Fibroblast of skin of left quadriceps (primary cell): ENCODE results near the gene PCIF1.
A peak's percentile ranks its signal among the peaks of the same experiment; 100 is the strongest.
"Not testable (repeated sequence)": the region's sequence is repeated elsewhere in the genome, so short reads cannot be mapped to it uniquely, and the experiment has no call there.

ENCODE experiments used
- DNase-seq, 2 experiments: peaks; one replicate each; pipeline ENCODE4 v3.0.0-alpha.2; 2013; ENCODE audit warnings: low read depth in 2 of 2

PCIF1 gene

DNA sequence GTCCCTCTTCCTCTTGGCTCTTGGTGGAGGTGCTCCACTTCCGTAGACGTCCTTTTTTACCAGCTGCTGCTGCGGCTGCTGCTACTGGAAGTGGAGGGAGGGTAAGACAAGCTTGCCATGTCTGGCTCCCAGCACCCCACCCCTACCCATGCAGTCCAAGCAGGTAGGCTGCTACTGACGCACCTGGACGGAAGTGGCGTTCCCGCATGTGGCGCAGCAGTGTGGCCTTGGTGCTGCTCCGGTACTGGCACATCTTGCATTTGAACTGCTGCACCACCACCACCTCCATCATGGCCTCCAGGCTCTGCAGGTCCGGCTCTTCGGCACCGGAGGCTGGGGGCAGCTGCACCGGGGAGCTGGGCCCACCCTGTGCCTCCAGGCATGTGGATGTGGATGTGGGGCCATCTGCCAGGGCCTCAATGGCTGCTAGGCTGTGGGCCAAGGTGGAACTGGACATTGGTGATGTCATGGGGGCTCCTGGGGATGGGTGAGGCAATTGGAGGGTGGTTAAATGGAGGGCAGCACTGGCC lies 33.1 kb downstream of the PCIF1 start:
- no peak for DNase-seq

DNA sequence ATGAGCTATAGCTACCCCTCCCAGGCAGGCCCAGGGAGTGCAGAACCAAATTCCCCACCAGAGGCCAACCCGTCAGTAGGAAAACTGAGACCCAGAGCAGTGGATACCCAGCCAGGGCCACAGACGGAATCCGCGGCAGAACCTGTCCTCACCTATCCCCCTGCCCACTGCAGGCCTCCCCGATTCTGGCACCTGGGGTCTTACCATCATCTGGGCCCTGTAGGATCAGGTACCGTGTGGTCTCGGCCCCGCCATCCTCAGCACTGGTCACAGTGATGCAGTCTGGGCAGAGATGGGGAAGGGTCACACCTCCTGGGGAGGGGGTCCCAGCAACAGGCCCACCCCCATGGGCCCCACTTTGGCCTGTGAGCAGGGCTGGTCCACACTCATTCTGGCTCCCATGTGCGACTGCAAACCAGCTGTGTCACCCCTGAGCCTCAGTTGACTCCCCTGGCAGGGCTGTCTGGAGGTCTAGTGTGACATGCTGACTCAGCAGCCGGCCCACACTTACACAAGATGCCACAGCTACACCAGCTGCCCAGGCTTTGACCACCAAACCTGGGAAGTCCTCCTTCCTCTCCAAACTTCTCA lies 33.7 kb downstream of the PCIF1 start:
- no peak for DNase-seq

DNA sequence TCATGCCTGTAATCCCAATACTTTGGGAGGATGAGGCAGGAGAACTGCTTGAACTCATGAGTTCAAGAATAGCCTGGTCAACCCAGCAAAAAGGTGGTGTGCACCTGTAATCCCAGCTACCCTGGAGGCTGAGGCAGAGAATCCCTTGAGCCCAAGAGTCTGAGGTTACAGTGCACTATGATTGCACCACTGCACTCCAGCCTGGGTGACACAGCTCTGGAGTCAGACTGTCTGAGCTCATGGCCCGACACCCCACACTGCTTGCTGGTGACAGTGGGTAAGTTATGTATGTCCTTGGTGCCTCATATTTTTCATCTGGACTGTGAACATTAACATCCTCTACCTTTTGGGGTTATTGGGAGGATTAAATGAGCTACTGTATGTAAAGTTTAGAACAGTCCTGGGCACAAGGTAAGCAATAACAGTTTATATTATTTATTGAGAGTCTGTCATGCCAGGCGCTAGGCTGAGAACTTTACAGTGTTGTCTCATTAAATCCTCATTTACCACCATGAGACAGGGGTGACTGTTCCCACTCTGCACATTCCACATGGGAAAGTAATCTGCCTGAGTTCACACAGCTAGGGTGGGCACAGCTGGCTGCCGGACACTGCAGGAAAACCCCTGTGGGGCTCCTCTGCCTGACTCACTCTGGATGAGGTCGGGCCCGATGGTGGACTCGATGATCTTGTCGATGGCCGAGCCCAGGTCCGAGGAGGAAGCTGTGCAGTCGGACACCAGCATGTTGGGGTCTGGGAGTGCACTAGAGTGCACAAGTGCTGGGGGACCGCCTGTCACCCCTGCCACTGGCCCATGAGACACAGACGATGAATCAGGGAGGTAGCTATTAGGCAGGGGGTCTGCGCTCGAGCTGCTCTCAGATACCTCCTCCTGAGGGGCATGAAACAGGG lies 34.6 kb downstream of the PCIF1 start:
- DNase-seq = no peak

DNA sequence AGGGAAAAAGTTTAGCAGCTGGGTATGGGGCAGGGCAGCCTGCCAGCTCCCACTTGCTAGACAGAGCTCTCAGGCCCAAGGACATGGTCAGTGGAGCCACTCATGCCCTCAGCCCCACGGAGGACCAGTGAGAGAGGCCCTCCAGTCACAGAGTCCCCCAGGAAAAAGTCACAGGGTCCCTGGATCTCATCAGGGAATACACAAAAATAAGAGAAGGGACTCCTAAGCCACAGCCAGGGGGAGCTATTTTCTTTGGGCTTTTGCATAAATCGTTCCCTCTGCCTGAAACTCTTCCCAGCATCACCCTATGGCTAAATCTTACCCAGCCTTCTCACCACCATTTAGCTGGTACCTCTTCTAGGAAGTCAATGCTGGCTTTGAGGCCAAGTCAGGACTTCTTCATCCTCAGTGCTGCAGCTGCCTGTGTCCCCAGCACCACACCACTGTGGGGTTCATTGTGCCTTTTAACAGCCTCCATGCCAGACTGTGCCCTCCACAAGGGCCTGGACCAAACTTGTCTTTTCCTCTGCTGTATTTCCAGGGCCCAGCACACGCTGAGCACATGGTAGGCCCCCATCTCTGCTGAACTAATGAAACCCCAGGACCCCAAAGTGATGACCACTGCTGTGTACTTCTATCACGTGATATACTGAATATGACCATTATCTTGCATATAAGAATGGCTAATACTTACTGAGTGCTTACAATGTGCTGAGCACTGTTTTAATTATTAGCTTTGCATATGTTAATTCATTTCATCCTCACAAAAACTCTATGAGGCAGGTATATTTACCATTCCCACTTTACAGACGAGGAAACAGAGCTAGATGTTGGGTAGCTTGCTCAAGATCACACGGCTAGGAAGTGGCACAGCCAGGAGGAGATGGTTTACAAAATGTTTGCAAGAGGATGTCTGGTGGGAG lies 35.5 kb downstream of the PCIF1 start:
- peak in 1 of 2 experiments; percentile 23 for DNase-seq

DNA sequence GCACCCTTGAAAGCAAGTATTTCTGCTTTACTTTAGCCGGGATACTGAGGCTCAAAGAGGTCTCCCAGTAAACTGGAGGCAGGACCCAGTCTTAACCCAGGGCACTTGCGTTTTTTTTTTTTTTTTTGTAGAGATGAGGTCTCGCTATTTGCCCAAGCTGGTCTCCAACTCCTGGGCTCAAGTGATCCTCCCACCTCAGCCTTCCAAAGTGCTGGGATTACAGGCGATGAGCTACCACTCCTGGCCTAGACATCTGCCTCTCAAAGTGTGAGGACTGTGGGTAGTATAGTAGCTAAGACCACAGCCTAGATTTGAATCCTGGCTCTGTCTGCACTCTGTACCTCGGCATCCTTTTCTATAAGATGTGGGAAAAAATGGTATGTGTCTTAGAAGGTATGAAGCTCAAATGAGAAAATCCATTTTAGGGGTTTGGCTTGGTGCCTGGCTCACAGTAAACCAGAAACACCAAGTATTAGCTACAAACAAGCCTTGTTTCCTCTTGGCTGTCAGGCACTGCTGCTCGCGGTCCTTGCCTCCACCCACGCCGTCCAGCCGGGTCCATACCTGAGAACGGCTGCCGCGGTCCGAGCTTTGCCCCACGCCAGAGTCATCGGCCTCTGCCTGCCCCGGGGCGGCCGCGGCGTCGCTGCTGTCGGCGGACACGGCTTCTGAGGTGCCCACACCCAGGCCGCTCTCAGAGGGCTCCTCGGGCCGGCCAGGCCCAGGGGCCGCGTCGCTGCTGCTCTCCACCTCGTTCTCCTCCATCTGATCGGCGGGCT lies 36.4 kb downstream of the PCIF1 start:
- DNase-seq = no peak

DNA sequence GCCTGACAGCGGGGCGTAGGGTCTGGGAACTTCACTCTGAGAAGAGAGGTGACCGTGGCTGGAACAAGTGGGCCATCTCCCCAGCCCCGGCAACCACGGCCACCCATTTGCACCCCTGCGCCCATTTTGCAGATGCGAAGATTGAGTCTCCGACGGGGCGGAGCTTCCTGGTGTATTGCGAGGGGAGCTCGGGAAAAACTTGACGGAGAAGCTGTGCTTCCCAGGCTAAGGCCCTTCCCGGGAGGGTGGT lies 36.9 kb downstream of the PCIF1 start:
- no peak for DNase-seq

DNA sequence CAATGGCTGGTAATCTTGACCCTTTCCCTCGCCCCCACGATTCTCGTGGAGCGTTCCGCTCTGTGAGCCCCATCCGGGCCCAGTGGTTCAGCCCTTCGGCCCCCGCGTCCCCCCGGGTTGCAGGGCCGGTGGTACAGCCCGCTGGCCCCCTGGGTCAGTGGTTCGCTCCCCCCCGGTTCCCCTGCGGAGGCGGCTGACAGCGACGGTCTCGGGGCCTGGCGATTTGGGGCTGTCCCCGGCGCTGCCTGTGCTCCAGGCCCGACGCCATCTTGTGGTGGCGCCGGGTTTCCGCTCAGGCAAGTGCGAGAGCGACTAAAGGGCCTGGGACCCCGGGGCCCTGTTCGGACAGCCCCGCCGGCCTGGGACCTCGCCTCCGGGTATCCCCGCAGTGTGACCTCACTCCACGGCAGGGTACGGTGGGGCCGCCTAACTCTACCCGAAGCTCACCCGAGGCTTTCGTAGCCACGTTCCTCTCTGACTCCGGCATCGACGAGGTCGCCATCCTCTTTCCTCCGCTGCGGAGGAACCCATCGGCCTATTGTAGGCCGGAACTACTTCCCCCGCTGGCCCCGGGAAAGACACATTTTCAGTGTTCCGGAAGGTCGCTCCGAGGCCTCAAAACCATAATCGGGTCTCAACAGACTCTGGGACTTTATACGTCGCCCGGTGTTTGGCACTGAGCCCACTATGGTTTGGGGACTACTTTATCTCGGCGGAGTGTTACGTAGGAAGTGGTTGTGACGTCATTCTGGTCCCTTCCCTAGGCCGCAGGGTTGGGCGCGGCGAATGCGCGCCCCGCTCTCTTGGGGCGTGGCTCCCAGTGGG lies 37.4 kb downstream of the PCIF1 start, which contains the start of gene ZNF335:
ZNF335 (minus strand) TSS at position 529 of the 825 bp plus-strand sequence. CDS start 793 bp downstream, outside the sequence.
- DNase-seq = peak; percentile 94

DNA sequence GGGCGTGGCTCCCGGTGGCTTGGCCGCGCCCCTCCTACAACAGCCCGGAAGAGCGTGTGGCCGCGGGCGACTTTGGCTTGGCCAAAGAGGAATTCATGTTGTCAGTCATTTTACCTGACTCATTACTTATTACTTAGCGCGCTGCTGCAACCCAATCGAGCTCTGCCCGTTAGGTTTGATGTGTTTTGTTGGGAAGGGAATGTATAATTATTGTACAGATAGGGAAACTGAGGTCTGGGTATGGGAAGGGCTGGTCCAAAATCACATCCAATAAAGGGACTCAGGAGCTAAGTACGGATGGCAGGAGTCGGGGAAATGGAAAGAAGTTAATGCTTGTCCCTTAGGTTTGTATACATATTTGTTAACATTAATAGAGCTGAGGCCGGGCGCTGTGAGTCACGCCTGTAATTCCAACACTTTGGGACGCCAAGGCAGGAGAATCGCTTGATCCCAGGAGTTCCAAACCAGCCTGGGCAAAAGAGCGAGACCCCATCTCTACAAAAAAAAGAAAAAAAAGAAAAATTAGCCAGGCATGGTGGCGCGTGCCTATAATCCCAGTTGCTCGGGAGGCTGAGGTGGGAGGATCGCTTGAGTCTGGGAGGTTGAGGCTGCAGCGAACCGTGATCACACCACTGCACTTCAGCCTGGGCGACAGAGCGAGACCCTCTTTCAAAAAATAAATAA lies 38.2 kb downstream of the PCIF1 start:
- DNase-seq = no peak

DNA sequence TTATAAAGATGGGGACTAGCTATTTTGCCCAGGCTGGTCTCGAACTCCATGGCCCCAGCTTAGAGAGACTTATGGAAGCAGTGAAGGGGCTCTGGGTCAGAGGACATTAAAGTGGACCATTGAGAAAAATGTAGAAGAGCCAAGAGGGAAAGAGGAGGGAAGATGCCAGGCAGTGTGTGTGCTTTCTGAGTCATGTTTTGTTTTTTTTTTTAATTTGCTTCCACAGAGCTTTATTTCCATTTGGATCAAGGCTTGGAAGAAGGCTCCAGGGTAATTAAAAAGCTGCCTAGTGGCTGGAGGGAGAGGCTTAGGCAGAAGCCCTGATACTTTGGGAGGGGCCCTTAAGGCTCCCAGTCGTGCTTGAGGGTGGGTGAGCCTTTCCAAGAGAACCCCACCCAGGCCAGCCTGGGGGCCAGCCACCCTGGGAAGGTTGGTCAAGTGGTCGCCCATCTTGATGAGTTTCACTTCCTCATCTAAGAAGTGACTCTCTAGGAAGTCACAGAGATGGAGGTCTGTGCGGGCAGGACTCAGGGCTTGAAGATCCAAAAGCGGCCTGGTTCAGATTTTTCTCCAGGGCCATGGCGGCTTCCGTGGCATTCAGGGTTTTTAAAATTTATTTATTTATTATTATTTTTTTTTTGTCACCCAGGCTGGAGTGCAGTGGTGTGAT lies 40.5 kb downstream of the PCIF1 start:
- DNase-seq = no peak

DNA sequence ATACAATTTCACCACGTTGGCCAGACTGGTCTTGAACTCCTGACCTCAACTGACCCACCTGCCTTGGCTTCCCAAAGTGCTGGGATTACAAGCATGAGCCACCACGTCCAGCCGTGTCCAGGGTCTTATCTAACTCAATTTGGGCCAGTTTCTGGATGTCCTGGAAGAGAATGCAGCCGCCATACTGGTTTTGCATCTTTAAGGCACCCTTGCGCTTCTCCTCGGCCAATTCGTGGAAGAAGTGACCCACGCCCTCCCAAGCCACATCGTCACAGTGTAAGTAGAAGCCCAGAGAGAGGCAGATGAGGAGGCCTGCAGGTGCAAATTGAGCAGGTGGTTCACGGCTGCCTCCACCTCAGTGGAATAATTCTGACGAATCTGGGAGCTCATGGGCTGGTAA lies 41.2 kb downstream of the PCIF1 start:
- no peak for DNase-seq

DNA sequence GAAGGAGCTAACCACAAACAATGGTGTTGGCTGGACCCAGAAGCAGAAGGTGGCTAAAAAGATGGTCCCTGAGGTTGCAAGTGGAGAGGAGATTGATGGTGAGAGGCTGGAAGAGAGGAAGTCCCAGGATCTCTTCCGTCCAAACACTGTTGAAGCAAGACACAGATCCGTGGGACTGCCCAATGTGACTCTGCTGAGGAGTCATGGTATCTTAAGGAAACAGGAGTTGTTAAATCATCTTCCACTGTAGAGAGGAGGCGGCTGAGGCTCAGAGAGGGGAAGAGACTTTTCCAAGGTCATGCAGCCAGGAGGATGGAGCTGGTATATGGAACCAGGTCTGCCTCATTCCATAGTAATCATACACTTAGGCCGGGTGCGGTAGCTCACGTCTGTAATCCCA lies 41.6 kb downstream of the PCIF1 start:
- DNase-seq = no peak

DNA sequence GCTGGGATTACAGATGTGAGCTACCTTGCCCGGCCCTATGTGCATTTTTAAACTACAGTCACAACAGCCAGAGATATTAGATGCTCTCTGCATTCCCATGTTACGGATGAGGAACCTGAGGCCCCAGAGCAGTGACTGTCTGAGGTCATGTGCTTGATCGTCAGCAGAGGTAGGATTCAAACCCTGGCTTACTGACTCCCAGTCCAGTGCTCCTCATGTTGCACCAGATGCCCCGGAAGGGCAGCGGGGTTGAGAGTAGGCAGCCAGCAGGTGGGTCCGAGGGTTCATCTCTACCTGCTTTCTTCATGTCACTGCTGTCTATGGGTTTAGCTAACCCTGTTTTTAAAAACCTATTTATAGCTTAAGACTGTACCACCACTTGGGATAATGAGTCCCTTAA lies 46.8 kb downstream of the PCIF1 start:
- no peak for DNase-seq

DNA sequence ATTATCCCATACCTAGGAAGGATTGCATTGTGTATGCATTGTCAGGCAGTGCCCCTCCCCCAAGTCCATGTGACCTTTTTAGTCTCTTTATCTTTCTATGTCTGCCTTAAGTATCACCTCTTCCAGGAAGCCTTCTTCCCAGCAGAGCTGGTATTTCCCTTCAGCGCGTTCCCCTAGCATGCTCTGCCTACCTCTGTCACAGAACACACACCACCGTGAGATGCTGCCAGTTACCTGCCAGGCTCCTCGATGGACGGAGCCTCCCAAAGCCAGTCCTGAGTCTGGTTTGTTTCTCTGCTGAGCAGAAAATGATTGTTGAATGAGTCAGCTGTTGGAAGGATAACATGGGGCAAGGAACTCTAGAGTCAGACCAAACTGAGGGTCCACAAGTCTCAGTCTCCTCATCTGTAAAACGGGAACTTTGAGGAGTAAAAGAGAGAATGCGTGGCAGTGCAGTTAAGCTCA lies 48.8 kb downstream of the PCIF1 start:
- DNase-seq = no peak

DNA sequence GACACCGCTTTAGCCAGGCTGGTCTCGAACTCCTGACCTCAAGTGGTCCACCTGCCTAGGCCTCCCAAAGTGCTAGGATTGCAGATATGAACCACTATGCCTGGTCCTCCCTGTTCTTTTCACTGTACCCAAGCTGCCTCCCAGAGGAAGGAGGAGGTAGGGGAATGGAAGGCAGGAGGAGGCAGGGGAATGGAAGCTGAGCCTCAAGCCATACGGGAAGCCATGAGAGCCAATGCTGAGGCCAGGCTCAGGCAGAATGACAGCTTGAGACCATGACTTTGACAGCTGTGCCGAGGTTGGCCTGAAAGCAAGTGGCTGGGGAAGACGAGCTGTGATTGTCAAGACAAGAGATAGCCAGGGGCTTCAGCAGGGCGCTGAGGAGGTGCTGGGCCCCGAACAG lies 51.1 kb downstream of the PCIF1 start:
- no peak for DNase-seq

DNA sequence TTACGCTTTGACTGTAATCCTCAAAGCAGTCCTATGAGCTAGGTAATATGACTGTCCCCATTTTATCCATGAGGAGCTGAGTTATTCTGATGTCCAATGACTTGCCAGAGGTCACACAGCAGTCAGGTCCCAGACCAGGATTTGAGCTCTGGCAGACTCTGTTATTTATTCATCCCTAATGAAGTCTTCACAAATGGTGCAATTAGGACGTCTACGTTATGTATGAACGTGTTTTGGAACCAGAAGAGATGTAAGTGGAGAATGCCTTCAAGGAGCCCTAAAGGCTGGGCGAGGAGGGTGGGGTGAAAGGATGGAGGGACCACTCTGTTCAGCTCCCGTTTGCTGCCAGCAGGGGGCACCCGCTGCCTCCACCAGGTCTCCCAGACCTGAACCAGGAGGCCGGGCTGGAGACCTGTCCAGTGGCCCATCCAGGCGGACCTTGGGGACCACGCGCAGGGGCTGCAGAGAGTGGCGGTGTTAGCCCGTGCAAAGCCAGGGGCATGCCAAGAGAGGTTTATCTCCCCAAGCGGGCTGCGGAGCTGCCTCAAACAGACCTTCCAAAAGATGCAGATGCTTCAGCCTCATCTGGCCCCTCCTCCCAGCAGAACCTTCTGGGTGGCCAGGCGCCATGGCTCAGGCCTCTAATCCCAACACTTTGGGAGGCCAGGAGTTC lies 52.8 kb downstream of the PCIF1 start:
- no peak for DNase-seq

DNA sequence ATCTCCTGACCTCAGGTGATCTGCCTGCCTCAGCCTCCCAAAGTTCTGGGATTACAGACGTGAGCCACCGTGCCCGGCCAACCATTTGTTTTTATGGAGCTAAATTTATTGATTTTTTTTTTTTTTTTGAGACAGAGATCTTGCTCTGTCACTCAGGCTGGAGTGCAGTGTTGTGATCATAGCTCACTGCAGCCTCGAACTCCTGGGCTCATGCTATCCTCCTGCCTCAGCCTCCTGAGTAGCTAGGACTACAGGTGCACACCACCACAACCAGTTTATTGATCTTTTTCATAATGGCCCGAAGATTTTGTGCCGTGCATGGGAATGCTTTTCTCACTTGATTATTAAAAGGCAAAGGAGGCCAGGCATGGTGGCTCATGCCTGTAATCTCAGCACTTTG lies 54.3 kb downstream of the PCIF1 start:
- not testable (repeated sequence) for DNase-seq

DNA sequence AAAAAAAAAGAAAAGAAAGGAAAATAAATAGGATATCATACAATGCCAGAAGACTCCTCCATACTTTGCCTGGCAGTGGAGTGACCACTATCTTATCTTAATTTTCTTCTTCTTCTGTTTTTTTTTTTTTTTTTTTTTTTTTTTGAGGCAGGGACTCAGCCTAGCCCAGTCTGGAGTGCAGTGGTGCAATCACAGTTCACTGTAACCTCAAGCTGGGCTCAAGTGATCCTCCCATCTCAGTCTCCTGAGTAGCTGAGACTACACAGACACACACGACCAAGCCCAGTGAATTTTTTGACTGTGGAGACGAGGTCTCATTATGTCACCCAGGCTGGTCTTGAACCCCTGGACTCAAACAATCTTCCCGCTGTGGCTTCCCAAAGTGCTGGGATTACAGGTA lies 57.1 kb downstream of the PCIF1 start:
- no peak for DNase-seq

DNA sequence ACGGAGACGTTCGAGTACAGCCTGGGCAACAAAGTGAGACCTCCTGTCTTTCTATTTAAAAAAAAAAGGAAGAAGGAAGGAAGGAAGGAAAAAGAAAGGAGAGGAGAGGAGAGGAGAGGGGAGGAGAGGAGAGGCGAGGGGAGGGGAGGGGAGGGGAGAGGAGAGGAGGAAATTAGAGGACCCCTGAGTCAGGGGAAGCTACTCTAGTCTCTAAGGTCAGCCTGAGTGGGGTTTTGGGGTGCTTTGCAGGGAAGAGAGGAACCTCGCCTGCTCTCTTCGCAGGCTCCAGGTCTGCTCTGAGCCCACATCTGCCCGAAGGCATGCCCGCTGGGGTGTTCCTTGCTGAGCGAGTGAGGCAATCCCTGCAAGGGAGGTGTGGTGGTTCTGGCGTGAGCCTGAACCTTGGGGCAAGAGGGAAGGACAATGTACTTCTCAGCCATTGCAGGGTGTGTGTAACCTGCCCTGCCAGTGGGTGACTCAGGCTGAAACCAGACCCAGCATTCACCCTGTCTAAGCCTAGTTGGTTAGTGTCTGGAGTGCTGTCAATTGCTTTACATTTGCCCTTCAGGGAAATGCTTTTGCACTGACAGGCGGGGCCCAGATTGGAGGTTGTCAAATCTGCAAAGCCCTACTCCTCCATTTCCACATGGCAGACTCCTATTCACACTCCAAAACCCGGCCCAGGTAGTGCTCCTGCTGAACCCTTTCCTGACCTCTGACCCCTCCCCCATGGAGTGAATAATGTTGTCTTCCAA lies 58.9 kb downstream of the PCIF1 start:
- DNase-seq = no peak
